Measurements from ENCODE around the gene TNFRSF6B.

The TNFRSF6B gene

GRCh38 chr20:63686094-63686491, 10.4 kb upstream of the TNFRSF6B start:
- DNase-seq (ENCODE audit: low read depth in 2 of 2): no peak

- DNase-seq (ENCODE audit: low read depth in 2 of 2): no peak
These were observed 9.7 kb upstream of the TNFRSF6B start for GRCh38 chr20:63686492-63687321.

GRCh38 chr20:63687419-63688178, 8.9 kb upstream of the TNFRSF6B start:
- no peak for DNase-seq (ENCODE audit: low read depth in 2 of 2)

GRCh38 chr20:63688228-63689045, 8.0 kb upstream of the TNFRSF6B start:
- no peak for DNase-seq (ENCODE audit: low read depth in 2 of 2)

- no peak for DNase-seq (ENCODE audit: low read depth in 2 of 2)
These were observed 7.1 kb upstream of the TNFRSF6B start for GRCh38 chr20:63689046-63690002.

- DNase-seq (ENCODE audit: low read depth in 2 of 2): no peak
These were observed 6.2 kb upstream of the TNFRSF6B start for GRCh38 chr20:63690003-63690897.

GRCh38 chr20:63690898-63691710, 5.3 kb upstream of the TNFRSF6B start:
- no peak for DNase-seq (ENCODE audit: low read depth in 2 of 2)

GRCh38 chr20:63691711-63692435, 4.6 kb upstream of the TNFRSF6B start:
- DNase-seq (ENCODE audit: low read depth in 2 of 2): no peak

GRCh38 chr20:63692436-63693082, 3.9 kb upstream of the TNFRSF6B start:
- no peak for DNase-seq (ENCODE audit: low read depth in 2 of 2)

- no peak for DNase-seq (ENCODE audit: low read depth in 2 of 2)
These were observed 3.2 kb upstream of the TNFRSF6B start for GRCh38 chr20:63693083-63693732.

GRCh38 chr20:63693733-63694583, 2.5 kb upstream of the TNFRSF6B start:
- no peak for DNase-seq (ENCODE audit: low read depth in 2 of 2)

GRCh38 chr20:63694584-63695423, 1.6 kb upstream of the TNFRSF6B start:
- DNase-seq (ENCODE audit: low read depth in 2 of 2): no peak

- no peak for DNase-seq (ENCODE audit: low read depth in 2 of 2)
These were observed 787 bp upstream of the TNFRSF6B start for GRCh38 chr20:63695424-63696305.

GRCh38 chr20:63696306-63696627, 185 bp upstream of the TNFRSF6B start:
- DNase-seq (ENCODE audit: low read depth in 2 of 2): no peak

All from stimulated activated CD8-positive, alpha-beta memory T cell treated with anti-CD3 and anti-CD28 coated beads, Interleukin-2, amount 100 ng/mL, for 48 hours (primary cell).